ENCODE data around the gene MYCN.
"Not testable (repeated sequence)": the region's sequence is repeated elsewhere in the genome, so short reads cannot be mapped to it uniquely, and the experiment has no call there.

The MYCN gene

GRCh38 chr2:15907461-15908324 lies 32.7 kb upstream of the MYCN start:
- no peak for DNase-seq (ENCODE audit: low read depth)

GRCh38 chr2:15908371-15908770 lies 32.0 kb upstream of the MYCN start:
- DNase-seq (ENCODE audit: low read depth), result no peak

GRCh38 chr2:15909157-15909556 lies 31.2 kb upstream of the MYCN start:
- DNase-seq (ENCODE audit: low read depth), result no peak

- no peak for DNase-seq (ENCODE audit: low read depth)
Observed at GRCh38 chr2:15909736-15910135, 30.6 kb upstream of the MYCN start.

- not testable (repeated sequence) for DNase-seq (ENCODE audit: low read depth)
Observed at GRCh38 chr2:15911270-15911669, 29.1 kb upstream of the MYCN start.

GRCh38 chr2:15911686-15912085 lies 28.7 kb upstream of the MYCN start:
- no peak for DNase-seq (ENCODE audit: low read depth)

GRCh38 chr2:15912203-15912602 lies 28.1 kb upstream of the MYCN start:
- DNase-seq (ENCODE audit: low read depth), result no peak

- DNase-seq (ENCODE audit: low read depth), result no peak
Observed at GRCh38 chr2:15913146-15913545, 27.2 kb upstream of the MYCN start.

- no peak for DNase-seq (ENCODE audit: low read depth)
Observed at GRCh38 chr2:15914596-15915385, 25.6 kb upstream of the MYCN start.

- DNase-seq (ENCODE audit: low read depth), result not testable (repeated sequence)
Observed at GRCh38 chr2:15915546-15915945, 24.8 kb upstream of the MYCN start.

GRCh38 chr2:15916336-15916735 lies 24.0 kb upstream of the MYCN start:
- DNase-seq (ENCODE audit: low read depth), result no peak

GRCh38 chr2:15918761-15919356 lies 21.5 kb upstream of the MYCN start:
- no peak for DNase-seq (ENCODE audit: low read depth)

GRCh38 chr2:15919716-15920434 lies 20.5 kb upstream of the MYCN start:
- no peak for DNase-seq (ENCODE audit: low read depth)

- DNase-seq (ENCODE audit: low read depth), result no peak
Observed at GRCh38 chr2:15920696-15921095, 19.7 kb upstream of the MYCN start.

- no peak for DNase-seq (ENCODE audit: low read depth)
Observed at GRCh38 chr2:15923597-15923996, 16.8 kb upstream of the MYCN start.

- no peak for DNase-seq (ENCODE audit: low read depth)
Observed at GRCh38 chr2:15925819-15926218, 14.5 kb upstream of the MYCN start.

- DNase-seq (ENCODE audit: low read depth), result no peak
Observed at GRCh38 chr2:15926252-15926651, 14.1 kb upstream of the MYCN start.

GRCh38 chr2:15927551-15928218 lies 12.7 kb upstream of the MYCN start:
- DNase-seq (ENCODE audit: low read depth), result no peak

GRCh38 chr2:15929008-15929407 lies 11.3 kb upstream of the MYCN start:
- DNase-seq (ENCODE audit: low read depth), result not testable (repeated sequence)

- no peak for DNase-seq (ENCODE audit: low read depth)
Observed at GRCh38 chr2:15929861-15930260, 10.5 kb upstream of the MYCN start.

GRCh38 chr2:15930589-15931318 lies 9.6 kb upstream of the MYCN start:
- no peak for DNase-seq (ENCODE audit: low read depth)

Measured in activated T-cell treated with anti-CD3 and anti-CD28 coated beads for 1 hour (primary cell).